ENCODE data around the gene METRN.
"Not testable (repeated sequence)": the region's sequence is repeated elsewhere in the genome, so short reads cannot be mapped to it uniquely, and the experiment has no call there.

The METRN gene

GRCh38 chr16:711548-712320 is 3.2 kb upstream of the METRN start:
- H3K14ac ChIP-seq (ENCODE audit: low read length in 2 of 2), result no peak overlapping the region
- no peaks in the 10 kb centered on the region for H3K9me3 ChIP-seq (ENCODE audit: control insufficient read depth, low read length)
- 15% methylated on average over 16 of the region's 25 CpGs for WGBS
- H3K4ac ChIP-seq (ENCODE audit: low read depth in 1 of 2, low read length in 2 of 2), result no peak overlapping the region
- H2BK120ac ChIP-seq (ENCODE audit: low read depth, low read length), result no peak overlapping the region
- H3K18ac ChIP-seq (ENCODE audit: low read depth in 1 of 2, low read length in 2 of 2), result peak overlapping the region in 1 of 2 experiments; percentile 30
- no peak overlapping the region for H2AFZ ChIP-seq (ENCODE audit: low read depth, low read length)
- no peak overlapping the region for H3K4me3 ChIP-seq (ENCODE audit: insufficient read depth in 1 of 2, low read depth in 1 of 2, low read length in 2 of 2)
- peak overlapping the region; percentile 49 for H2BK15ac ChIP-seq (ENCODE audit: low read depth, poor library complexity, severe bottlenecking)
- H3K27me3 ChIP-seq (ENCODE audit: control insufficient read depth in 1 of 2, insufficient read depth in 1 of 2, low read length in 2 of 2), result peaks cover 36 to 47% of the 10 kb centered on the region in 2 experiments
- H4K8ac ChIP-seq (ENCODE audit: low read length), result no peak overlapping the region
- H3K23ac ChIP-seq (ENCODE audit: low read length in 2 of 2), result no peak overlapping the region
- no peak overlapping the region for H4K91ac ChIP-seq (ENCODE audit: low read length)
- H2BK5ac ChIP-seq (ENCODE audit: low read depth, low read length, poor library complexity, severe bottlenecking), result no peak overlapping the region
- H2AK5ac ChIP-seq (ENCODE audit: low read length, severe bottlenecking), result no peak overlapping the region
- no peak overlapping the region for H3K27ac ChIP-seq (ENCODE audit: low read length, poor library complexity, severe bottlenecking)
- H3K9ac ChIP-seq (ENCODE audit: low read length), result no peak overlapping the region
- H3K4me1 ChIP-seq (ENCODE audit: control insufficient read depth, insufficient read depth, low read depth, low read length), result peaks cover 51% of the 10 kb centered on the region
- peaks cover 0 to 4% of the 10 kb centered on the region in 2 experiments for H3K36me3 ChIP-seq (ENCODE audit: control insufficient read depth in 1 of 2, insufficient read depth in 2 of 2, low read depth in 1 of 2, low read length in 2 of 2)
- peak overlapping the region in 1 of 2 experiments; percentile 57 for H2BK12ac ChIP-seq (ENCODE audit: low read length in 2 of 2)
- H3K4me2 ChIP-seq (ENCODE audit: low read length, poor library complexity, severe bottlenecking), result no peak overlapping the region
- peaks cover 9% of the 10 kb centered on the region for H3K79me1 ChIP-seq (replicated peaks; ENCODE audit: low read length, poor library complexity, severe bottlenecking)
- peak; percentile 74 for DNase-seq

- H3K18ac ChIP-seq (ENCODE audit: low read depth in 1 of 2, low read length in 2 of 2); H4K91ac ChIP-seq (ENCODE audit: low read length): not testable (repeated sequence)
Observed at GRCh38 chr16:712740-713250, 2.1 kb upstream of the METRN start.

GRCh38 chr16:714079-714478 is 839 bp upstream of the METRN start:
- Histone ChIP-seq H3K18ac (ENCODE audit: low read depth in 1 of 2, low read length in 2 of 2) (no peak overlapping the region), H3K9ac (ENCODE audit: low read length) (no peak overlapping the region), H3K4me2 (ENCODE audit: low read length, poor library complexity, severe bottlenecking) (no peak overlapping the region), H4K8ac (ENCODE audit: low read length) (no peak overlapping the region), H3K4ac (ENCODE audit: low read depth in 1 of 2, low read length in 2 of 2) (no peak overlapping the region), H3K27ac (ENCODE audit: low read length, poor library complexity, severe bottlenecking) (no peak overlapping the region), H2AK5ac (ENCODE audit: low read length, severe bottlenecking) (no peak overlapping the region), H3K27me3 (ENCODE audit: control insufficient read depth in 1 of 2, insufficient read depth in 1 of 2, low read length in 2 of 2) (peaks cover 12 to 24% of the 10 kb centered on the region in 2 experiments), H3K9me3 (ENCODE audit: control insufficient read depth, low read length) (no peaks in the 10 kb centered on the region), H2BK120ac (ENCODE audit: low read depth, low read length) (no peak overlapping the region), H2BK5ac (ENCODE audit: low read depth, low read length, poor library complexity, severe bottlenecking) (no peak overlapping the region), H3K23ac (ENCODE audit: low read length in 2 of 2) (no peak overlapping the region), H2BK12ac (ENCODE audit: low read length in 2 of 2) (peak overlapping the region in 1 of 2 experiments; percentile 84), H3K36me3 (ENCODE audit: control insufficient read depth in 1 of 2, insufficient read depth in 2 of 2, low read depth in 1 of 2, low read length in 2 of 2) (peaks cover 0 to 22% of the 10 kb centered on the region in 2 experiments), H3K4me3 (ENCODE audit: insufficient read depth in 1 of 2, low read depth in 1 of 2, low read length in 2 of 2) (no peak overlapping the region), H2AFZ (ENCODE audit: low read depth, low read length) (no peak overlapping the region), H2BK15ac (ENCODE audit: low read depth, poor library complexity, severe bottlenecking) (peak overlapping the region; percentile 41), H3K79me1 (replicated peaks; ENCODE audit: low read length, poor library complexity, severe bottlenecking) (peaks cover 18% of the 10 kb centered on the region), H3K14ac (ENCODE audit: low read length in 2 of 2) (no peak overlapping the region), H3K4me1 (ENCODE audit: control insufficient read depth, insufficient read depth, low read depth, low read length) (peaks cover 59% of the 10 kb centered on the region), H4K91ac (ENCODE audit: low read length) (peak overlapping the region; percentile 35)
- no peak for DNase-seq
- 84% methylated on average over 11 of the region's 11 CpGs for WGBS

More at GRCh38 chr16:712740-713250, 2.1 kb upstream of the METRN start:
- H2BK5ac ChIP-seq (ENCODE audit: low read depth, low read length, poor library complexity, severe bottlenecking); H2BK12ac ChIP-seq (ENCODE audit: low read length in 2 of 2); H3K23ac ChIP-seq (ENCODE audit: low read length in 2 of 2); H2BK120ac ChIP-seq (ENCODE audit: low read depth, low read length); H4K8ac ChIP-seq (ENCODE audit: low read length); H3K4me3 ChIP-seq (ENCODE audit: insufficient read depth in 1 of 2, low read depth in 1 of 2, low read length in 2 of 2); H2AFZ ChIP-seq (ENCODE audit: low read depth, low read length); H3K14ac ChIP-seq (ENCODE audit: low read length in 2 of 2); H3K27ac ChIP-seq (ENCODE audit: low read length, poor library complexity, severe bottlenecking); H3K4me2 ChIP-seq (ENCODE audit: low read length, poor library complexity, severe bottlenecking); H3K79me1 ChIP-seq (replicated peaks; ENCODE audit: low read length, poor library complexity, severe bottlenecking); H3K9me3 ChIP-seq (ENCODE audit: control insufficient read depth, low read length); H2AK5ac ChIP-seq (ENCODE audit: low read length, severe bottlenecking); H3K4ac ChIP-seq (ENCODE audit: low read depth in 1 of 2, low read length in 2 of 2); H2BK15ac ChIP-seq (ENCODE audit: low read depth, poor library complexity, severe bottlenecking): not testable (repeated sequence)
- Histone ChIP-seq H3K27me3 (ENCODE audit: control insufficient read depth in 1 of 2, insufficient read depth in 1 of 2, low read length in 2 of 2) (peaks cover 25 to 36% of the 10 kb centered on the region in 2 experiments), H3K9ac (ENCODE audit: low read length) (peak overlapping the region; percentile 50), H3K36me3 (ENCODE audit: control insufficient read depth in 1 of 2, insufficient read depth in 2 of 2, low read depth in 1 of 2, low read length in 2 of 2) (peaks cover 0 to 14% of the 10 kb centered on the region in 2 experiments), H3K4me1 (ENCODE audit: control insufficient read depth, insufficient read depth, low read depth, low read length) (peaks cover 56% of the 10 kb centered on the region)
- 38% methylated on average over 13 of the region's 13 CpGs for WGBS
- peak; percentile 99 for DNase-seq

DNA sequence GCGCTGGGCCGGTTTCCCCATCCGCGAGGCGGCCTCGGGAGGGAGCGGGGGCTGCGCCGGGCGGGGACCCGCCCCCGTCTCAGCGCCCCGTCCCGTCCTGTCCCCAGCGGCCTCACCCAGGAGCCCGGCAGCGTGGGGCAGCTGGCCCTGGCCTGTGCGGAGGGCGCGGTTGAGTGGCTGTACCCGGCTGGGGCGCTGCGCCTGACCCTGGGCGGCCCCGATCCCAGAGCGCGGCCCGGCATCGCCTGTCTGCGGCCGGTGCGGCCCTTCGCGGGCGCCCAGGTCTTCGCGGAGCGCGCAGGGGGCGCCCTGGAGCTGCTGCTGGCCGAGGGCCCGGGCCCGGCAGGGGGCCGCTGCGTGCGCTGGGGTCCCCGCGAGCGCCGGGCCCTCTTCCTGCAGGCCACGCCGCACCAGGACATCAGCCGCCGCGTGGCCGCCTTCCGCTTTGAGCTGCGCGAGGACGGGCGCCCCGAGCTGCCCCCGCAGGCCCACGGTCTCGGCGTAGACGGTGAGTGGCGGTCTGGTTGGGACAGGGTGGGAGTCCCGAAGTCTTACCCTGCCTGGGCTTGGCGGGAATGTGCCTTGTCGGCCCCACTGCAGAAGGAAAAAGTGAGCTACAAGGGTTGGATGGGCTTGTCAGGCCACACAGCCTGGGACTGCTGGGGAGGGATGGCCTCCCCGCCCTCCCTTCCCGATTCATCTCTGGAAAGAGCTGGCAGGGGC is 720 bp downstream of the METRN start:
- peak overlapping the region; percentile 36 for H2AFZ ChIP-seq (ENCODE audit: low read depth, low read length)
- H3K36me3 ChIP-seq (ENCODE audit: control insufficient read depth in 1 of 2, insufficient read depth in 2 of 2, low read depth in 1 of 2, low read length in 2 of 2), result peaks cover 0 to 22% of the 10 kb centered on the region in 2 experiments
- peak overlapping the region in 1 of 2 experiments; percentile 34 for H3K4ac ChIP-seq (ENCODE audit: low read depth in 1 of 2, low read length in 2 of 2)
- peak overlapping the region in 1 of 2 experiments; percentile 71 for H3K18ac ChIP-seq (ENCODE audit: low read depth in 1 of 2, low read length in 2 of 2)
- peak overlapping the region; percentile 63 to 75 for H3K4me3 ChIP-seq (ENCODE audit: insufficient read depth in 1 of 2, low read depth in 1 of 2, low read length in 2 of 2)
- peaks cover 0 to 8% of the 10 kb centered on the region in 2 experiments for H3K27me3 ChIP-seq (ENCODE audit: control insufficient read depth in 1 of 2, insufficient read depth in 1 of 2, low read length in 2 of 2)
- H4K91ac ChIP-seq (ENCODE audit: low read length), result peak overlapping the region; percentile 43
- H2BK5ac ChIP-seq (ENCODE audit: low read depth, low read length, poor library complexity, severe bottlenecking), result no peak overlapping the region
- peak overlapping the region; percentile 65 for H3K9ac ChIP-seq (ENCODE audit: low read length)
- H3K23ac ChIP-seq (ENCODE audit: low read length in 2 of 2), result peak overlapping the region in 1 of 2 experiments; percentile 67
- peak overlapping the region in 1 of 2 experiments; percentile 45 for H2BK12ac ChIP-seq (ENCODE audit: low read length in 2 of 2)
- no peak overlapping the region for H2BK15ac ChIP-seq (ENCODE audit: low read depth, poor library complexity, severe bottlenecking)
- no peaks in the 10 kb centered on the region for H3K9me3 ChIP-seq (ENCODE audit: control insufficient read depth, low read length)
- peak; percentile 30 for DNase-seq
- peak overlapping the region; percentile 13 for H3K27ac ChIP-seq (ENCODE audit: low read length, poor library complexity, severe bottlenecking)
- no peak overlapping the region for H4K8ac ChIP-seq (ENCODE audit: low read length)
- peak overlapping the region; percentile 50 for H2BK120ac ChIP-seq (ENCODE audit: low read depth, low read length)
- WGBS, result 16% methylated on average over 24 of the region's 74 CpGs
- H3K14ac ChIP-seq (ENCODE audit: low read length in 2 of 2), result peak overlapping the region in 1 of 2 experiments; percentile 96
- H3K4me1 ChIP-seq (ENCODE audit: control insufficient read depth, insufficient read depth, low read depth, low read length), result peaks cover 62% of the 10 kb centered on the region
- H3K4me2 ChIP-seq (ENCODE audit: low read length, poor library complexity, severe bottlenecking), result peak overlapping the region; percentile 97
- H2AK5ac ChIP-seq (ENCODE audit: low read length, severe bottlenecking), result no peak overlapping the region
- peaks cover 26% of the 10 kb centered on the region for H3K79me1 ChIP-seq (replicated peaks; ENCODE audit: low read length, poor library complexity, severe bottlenecking)
